GM12801 (cell line): ENCODE data around the gene CDPF1.

Experiments
- CTCF ChIP-seq: IDR thresholded peaks from one replicate; pipeline ENCODE4 v1.5.1; 2011; ENCODE audit warnings: control low read depth; ENCODE audit not compliant: insufficient read length; ENCODE audit errors: extremely low read depth

The CDPF1 gene

GRCh38 chr22:46278656-46279645 is 28.9 kb upstream of the CDPF1 start:
- TF ChIP-seq CTCF, result no peak

GRCh38 chr22:46276563-46276962 is 26.5 kb upstream of the CDPF1 start:
- no peak for TF ChIP-seq CTCF

- TF ChIP-seq CTCF, result no peak
Observed at GRCh38 chr22:46275455-46276122, 25.5 kb upstream of the CDPF1 start.

GRCh38 chr22:46274381-46274780 is 24.3 kb upstream of the CDPF1 start:
- TF ChIP-seq CTCF, result no peak

- no peak for TF ChIP-seq CTCF
Observed at GRCh38 chr22:46273432-46274148, 23.5 kb upstream of the CDPF1 start.

- no peak for TF ChIP-seq CTCF
Observed at GRCh38 chr22:46272762-46273431, 22.8 kb upstream of the CDPF1 start.
